ENCODE measurements around the gene DAAM2.

DAAM2 gene

DNA sequence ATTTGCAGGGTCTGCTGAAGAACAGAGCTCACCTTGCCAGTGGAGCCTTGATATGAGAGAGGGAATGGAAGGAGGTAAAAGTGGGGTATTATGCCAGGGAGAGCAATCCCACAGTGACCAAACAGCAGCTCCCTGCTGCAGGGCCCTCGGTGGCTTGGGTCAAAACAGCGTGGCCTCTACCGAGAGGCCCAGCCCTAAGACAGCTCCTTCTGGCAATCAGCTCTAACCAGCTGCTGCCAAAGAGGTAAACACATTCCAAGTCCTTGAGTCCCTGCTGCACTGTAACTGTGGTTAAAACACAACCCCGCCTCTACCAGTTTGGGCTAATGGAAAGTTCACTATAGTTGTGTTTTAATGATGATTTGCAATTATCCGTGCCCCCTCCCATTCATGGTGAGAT lies 1.4 kb upstream of the DAAM2 start:
- DNase-seq = no peak

GRCh38 chr6:39791311-39791710 lies 865 bp upstream of the DAAM2 start:
- no peak for DNase-seq

- DNase-seq = no peak
These were observed 619 bp downstream of the DAAM2 start for GRCh38 chr6:39792540-39793450.

DNA sequence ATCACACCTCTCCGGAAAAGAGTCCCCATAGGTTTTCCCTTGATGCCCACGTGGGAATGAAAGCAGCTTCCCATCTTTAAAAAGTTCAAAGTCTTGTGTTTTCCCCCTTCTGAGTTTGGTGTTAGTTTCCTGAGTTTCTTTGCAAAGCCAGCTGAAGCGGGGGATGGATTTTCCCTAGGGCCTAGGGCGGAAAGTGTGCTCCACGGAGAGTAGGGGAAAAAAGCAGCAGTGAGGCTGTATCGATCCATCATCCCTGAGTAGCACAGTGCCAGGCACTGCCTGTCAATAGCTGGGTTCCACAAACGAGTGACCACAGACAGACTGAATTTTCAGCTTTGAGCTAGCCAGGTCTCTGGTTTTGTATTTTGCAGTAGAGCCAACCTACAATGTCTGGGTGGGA lies 1.3 kb downstream of the DAAM2 start:
- DNase-seq = no peak

DNA sequence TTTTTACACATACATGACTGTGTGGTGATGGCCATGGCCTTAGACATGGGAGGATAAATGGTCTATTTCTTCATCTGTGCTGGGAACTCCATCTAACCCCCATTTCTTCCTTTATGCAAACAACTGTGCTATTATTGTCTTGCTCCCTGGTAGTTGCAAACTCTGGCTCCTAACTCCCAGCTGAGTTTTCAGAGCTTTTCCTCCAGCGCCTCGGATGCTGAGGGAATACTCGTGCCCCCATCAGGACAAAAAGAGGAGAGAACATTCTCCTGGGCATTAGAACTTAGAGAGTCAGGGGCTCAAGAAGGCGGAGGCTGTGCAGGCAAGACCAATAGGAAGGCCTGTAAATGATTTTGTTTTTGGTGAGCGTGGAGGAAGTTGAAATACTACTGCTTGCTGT lies 2.1 kb downstream of the DAAM2 start:
- no peak for DNase-seq

DNA sequence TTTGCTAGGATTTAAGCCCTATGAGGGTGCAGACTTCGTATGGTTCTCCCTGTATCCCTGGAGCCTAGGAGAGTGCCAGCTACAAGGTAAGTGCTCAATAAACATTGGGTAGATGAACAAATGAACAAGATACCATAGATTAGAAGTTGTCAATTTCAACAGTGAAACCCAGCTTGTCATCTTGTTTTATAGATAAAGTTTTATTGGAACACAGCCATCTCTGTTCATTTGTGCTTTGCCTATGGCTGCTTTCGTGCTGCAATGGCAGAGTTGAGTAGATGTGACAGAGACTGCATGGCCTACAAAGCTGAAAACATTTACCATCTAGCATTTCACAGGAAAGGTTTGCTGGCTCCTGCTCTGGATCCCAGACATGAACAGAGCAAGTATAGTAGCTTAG lies 5.6 kb downstream of the DAAM2 start:
- no peak for DNase-seq

- DNase-seq = no peak
These were observed 8.2 kb downstream of the DAAM2 start for GRCh38 chr6:39800034-39801032.

GRCh38 chr6:39801456-39802251 lies 9.5 kb downstream of the DAAM2 start:
- no peak for DNase-seq

DNA sequence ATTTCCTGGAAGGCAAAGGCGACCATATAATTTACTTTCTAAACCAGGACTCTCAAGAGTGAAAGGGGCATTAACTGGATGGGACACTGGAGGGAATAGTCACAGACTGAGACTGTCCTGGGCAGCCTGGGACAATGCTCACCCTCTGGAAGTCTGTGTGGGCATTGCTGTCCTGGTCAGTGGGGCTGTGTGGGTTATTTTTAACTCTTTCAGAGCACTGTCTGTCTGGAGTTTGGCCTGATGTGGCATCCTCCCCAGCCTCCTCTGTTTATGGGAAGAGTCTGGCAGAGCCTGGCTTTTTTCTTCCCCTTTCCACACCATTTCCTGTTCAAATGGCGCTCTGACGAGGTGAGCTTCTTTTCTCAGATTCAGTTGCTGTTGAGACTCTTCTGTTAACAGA lies 11.7 kb downstream of the DAAM2 start:
- DNase-seq = no peak

- DNase-seq = no peak
These were observed 12.4 kb downstream of the DAAM2 start for GRCh38 chr6:39804466-39805065.

GRCh38 chr6:39806278-39806677 lies 14.1 kb downstream of the DAAM2 start:
- DNase-seq = no peak

DNA sequence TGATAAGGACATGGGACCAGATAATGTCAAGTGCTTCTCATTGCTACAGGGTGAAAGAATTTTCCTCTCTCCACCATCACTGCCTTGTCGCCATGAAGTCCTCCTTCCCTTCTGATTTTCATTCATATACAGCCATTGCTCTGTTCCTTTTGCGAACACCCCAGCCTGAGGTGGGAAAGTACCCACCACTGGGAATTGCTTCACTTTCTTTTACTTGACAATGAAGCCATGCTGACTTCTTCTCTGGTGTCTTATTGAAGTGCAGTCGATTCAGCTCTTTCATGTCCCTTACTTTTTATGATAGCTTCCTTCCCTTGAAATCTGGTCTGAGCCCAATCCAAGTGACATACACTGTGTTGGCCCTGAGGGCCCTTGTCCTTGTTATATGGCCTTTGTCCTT lies 16.2 kb downstream of the DAAM2 start:
- DNase-seq = no peak

- no peak for DNase-seq
These were observed 16.8 kb downstream of the DAAM2 start for GRCh38 chr6:39808964-39809363.

DNA sequence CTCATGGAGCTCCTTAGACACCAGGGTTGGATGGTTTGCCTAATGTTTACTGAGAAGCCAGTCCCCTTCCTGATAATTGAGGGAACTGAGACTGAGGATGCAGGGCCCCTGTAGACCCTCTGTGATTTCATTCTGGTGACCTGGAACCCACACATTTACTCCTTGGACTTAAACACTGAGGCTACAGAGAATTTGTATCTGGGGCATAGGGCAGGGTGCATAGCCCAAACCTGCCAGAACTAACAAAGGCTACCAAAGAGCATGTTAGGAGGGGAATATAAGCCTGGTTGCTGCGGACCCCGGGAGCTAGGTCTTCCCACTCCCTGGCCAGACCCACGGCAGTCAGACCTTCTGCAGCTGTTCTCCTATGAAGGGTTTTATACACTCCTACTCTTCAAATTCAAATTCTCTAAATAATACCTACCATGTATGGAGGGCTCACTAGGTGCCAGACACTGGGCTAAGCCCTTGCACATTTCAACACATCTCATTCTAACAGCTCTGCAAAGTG lies 19.7 kb downstream of the DAAM2 start:
- DNase-seq = no peak

DNA sequence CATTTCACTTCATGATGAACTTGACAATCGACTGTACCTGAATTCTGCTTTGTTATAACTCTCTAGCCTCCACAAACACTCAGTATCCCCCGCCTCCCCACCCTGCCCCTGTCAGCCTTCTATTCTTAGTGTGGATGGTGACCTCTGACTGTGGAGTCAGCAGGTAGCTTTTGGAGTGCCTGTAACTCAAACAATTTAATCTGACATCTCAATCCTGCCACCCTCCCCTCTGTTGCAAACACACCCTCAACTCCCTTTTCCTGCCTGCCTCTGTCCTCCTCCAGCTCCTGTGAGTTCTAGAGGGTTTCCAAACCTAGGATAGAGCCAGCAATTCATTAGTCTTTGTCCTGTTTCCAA lies 20.3 kb downstream of the DAAM2 start:
- no peak for DNase-seq

DNA sequence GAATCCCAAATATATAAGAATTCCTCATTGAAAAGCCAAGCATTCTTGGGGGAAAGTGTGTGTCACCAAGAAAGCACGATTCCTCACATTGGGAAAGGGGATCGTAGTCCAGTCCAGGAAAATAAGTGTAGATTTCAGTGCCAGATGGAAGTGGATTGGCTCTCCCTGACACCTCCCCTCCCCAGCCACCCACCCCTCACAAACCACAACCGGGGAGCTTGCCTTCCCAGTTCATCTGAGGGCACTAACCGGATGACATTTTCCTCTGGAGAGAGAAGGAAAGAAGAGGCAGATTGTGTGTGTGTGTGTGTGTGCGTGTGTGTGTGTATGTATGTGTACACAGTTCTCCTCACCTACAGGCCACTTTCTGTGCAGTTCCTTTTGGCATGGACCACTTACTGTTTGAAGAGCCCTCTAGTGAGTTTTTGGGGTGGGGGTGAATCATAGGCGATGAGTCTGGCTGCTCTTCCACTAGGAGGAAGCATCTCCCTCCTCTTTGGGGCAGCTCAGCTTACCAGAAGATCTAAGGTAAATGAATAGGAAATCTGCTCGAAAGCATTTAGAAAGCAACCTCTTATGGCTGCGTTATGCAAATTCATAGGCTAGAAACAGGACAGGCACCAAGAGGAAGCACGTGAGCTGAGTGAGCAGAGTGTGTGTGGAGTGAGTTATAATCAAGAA lies 20.8 kb downstream of the DAAM2 start:
- DNase-seq = no peak

GRCh38 chr6:39814236-39814635 lies 22.1 kb downstream of the DAAM2 start:
- no peak for DNase-seq

- DNase-seq = no peak
These were observed 23.2 kb downstream of the DAAM2 start for GRCh38 chr6:39815356-39815755.

DNA sequence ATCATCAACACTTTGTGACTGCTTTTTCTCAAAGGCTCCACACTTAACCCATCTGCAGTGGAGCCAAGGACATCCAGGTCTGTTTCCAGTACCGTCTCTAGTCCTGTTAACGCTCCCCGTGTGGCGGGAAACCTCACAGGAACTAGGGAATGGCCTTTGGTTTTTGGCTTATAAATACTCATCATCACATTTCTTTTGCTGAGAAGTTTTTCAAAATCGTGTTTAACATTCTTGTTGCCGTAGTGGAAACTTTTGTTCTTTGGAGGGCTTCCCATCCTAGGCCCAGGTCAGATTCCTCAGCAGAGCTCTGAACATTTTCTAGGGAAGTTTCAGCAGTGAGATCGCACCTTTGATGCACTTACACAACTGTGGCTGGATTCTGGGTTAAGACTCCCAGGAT lies 24.6 kb downstream of the DAAM2 start:
- no peak for DNase-seq

GRCh38 chr6:39818695-39819094 lies 26.5 kb downstream of the DAAM2 start:
- DNase-seq = no peak

DNA sequence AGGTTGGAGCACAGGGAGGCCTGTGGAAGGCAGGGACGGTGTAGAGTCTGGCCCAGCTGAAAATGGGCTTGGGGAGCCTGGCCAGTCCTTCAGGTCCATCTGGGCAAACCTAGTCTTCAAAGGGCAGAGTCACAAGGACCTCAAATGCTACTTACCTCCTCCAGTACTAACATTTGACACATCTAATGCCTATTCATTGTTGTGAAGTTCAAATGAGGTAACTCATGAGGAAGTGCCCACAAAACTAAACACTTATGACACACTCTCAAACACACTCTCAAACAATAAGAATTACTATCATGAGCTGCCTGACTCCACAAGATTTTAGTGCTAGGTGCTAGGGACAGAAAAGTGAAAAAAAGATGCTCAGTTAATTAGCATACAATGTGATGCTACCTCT lies 27.1 kb downstream of the DAAM2 start:
- DNase-seq = no peak

DNA sequence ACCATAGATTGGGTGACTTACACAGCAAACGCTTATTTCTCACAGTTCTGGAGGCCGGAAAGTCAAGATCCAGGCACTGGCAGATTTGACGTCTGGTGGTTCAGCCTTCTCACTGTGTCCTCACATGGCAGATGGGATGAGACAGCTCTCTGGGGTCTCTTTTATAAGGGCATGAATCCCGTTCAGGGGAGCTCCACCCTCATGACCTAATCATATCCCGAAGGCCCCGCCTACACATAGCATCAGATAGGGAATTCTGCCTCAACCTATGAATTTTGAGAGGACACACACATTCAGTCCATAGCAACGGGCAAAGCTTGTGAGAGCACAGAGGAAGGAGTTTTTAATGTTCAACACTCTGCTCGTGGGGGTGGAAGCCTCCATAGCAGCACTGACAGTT lies 27.5 kb downstream of the DAAM2 start:
- DNase-seq = no peak
